ENCODE results near the gene GPC4.
A peak's percentile ranks its signal among the peaks of the same experiment; 100 is the strongest.

Gene GPC4

DNA sequence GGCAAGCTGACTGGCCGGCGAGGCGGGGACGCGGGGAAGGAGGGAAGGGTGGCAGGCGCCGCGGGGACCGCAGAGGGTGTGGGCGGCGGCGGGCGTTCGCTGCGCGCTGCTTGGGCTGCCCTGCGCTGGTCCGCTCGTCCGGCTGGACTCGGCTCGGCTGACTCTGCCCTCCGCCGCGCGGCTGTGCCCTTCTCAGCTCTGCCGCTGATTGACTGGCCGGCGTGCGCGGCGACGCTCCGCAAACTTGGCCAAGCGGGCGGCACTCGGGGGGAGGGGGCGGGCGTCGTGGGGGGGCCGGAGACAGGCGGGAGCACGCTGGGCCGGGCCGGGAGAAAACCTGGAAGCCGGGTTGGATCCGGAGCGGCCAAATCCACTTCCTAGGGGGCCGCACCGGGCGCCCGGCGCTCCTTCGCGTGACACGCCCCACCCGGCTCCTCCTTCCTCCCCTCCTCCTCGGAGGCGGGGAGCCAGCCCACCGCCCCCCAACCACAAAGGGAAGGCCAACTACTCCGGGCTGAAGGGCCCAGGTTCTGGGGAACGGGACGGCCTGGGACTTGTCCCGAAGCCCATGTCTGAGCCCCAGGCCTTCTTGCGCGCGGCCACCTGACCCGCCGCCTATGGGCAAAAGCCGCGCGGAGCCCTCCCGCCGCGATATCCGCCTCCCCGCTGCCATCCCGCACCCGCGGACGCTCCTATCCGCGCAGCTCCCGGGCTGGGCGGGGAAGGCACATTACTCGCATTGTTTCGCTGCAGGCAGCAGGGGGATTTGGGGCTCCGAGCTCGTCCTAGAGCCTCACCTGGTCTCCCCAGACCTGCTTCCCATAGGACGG is at the start of gene GPC4:
TSS of gene GPC4 (minus strand) at position 214 of the 830 bp plus-strand sequence. CDS start 524 bp downstream, outside the sequence.
- DNase-seq (ENCODE audit: low spot score), result peak; percentile 74

DNA sequence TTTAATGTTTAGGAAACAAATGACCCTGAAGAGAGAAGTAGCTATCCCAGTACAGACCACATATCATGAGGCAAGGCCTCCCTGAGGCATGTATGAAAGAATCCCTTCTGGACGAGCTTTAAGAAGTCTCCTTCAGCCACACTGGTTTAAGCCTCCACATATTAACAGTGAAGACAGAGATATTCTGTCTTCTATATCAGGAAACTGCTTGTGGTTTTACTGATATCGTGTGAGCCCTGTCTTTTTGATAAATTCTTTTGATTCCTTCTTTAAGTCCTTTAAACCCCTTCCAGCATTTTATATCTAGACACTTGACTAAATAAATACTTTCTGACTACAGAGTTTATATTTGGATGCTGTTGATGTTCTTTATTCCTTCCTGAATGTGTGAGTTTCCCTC is 45.9 kb upstream of the GPC4 start:
- no peak for DNase-seq (ENCODE audit: low spot score)

DNA sequence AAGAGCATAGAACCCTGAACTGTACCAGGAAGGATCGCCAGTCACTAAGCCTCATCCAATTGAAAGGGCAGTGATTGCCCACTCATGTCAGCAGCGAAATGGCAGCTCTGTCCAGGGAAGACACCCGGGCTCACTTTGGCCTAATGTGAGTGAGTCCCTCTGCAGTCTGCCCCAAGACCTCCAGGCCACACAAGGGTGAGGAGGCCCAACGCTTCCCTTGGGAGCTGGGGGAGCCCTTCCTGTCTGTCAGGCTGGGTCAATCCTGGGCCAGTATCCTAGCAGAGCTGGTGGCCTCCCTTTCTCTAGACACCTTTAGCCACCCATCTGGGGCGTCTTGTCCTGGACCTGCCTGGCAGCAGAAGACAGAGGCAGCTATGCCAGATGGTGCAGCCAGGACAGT is 39.6 kb upstream of the GPC4 start:
- no peak for DNase-seq (ENCODE audit: low spot score)

DNA sequence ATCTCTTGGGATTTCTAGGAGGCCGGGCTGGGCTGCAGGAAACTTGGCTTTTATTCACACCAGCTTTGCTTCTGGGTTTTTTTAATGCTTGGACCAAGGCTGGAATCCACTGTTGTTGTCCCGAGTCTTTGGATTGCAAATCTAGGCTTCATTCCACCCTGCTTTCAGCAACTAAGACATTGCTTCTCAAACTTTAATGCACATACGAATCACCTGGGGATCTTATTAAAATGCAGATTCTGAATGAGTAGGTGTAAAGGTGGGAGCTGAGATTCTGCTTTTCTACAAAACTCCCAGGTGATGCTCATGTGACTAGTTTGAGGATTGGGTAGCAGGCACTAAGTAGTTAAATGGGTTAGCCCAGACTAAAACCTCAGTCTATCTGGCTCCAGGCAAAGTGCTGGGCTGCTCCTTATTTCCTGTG is 39.2 kb upstream of the GPC4 start:
- no peak for DNase-seq (ENCODE audit: low spot score)

DNA sequence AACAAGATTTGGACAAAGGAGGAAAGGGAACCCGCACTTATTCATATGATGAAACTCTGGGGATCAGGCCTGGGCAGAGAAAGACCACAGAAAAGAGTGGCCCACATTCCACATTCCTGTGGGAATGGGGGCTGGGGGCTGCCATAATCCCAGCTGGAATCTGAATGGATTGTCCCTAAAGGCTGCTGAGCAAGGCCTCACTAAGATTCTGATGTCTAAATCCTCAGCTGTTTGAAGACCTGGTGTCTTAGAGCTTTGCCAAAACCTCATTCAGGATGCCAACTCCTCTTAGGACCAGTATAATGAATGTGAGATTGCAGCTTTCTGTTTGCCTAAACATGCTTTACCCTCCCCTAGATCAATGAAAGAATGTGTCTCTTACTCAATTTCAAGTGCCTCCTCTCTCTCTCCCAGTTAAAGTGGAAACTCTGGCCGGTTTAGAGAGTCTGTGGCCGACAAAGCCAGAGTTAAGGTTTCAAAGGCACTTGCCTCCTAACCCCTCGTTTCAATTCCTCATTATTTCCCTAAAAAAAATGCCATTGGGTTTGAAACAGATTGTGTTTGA is 33.3 kb upstream of the GPC4 start:
- DNase-seq (ENCODE audit: low spot score), result peak; percentile 11

DNA sequence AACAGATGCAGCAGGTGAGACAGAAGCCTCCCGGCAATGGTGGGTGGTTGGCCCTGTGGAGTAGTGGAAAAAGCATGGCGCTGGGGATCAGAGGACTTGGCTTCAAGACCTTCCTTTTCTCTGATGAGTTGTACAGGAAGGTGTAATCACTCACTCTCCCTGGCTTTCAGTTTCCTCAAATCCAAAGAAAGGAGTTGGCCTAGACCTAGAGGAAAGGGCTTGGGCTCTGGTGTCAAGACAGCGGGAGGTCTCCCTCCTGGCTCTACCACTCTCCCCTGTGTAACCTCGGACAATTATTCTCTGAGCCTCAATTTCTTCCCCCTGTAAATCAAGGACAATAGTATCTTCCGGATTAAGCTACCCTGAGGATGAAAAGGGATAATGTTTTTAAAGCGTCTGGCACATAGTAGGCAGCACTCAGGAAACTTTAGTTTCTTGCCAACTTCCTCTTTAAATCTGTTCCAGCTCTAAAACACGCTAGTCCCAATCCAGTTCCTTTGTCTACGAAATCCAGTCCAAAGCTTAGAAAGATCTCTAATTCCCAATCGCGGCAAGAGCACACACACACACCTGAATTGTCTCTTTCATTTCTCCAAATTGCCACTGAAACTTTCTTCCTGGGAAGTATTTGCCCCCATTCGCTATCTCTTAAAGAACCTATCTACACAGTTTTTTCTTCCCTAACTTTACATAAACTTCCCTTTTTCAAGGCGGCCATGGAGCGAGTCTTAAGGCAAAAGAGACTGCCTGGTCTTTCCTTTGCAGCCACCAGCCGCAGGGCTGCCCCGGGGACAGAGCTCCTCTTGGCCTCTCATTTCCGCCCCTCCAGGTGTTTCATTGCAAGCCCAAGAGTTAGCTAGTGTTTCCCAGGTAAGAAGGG is 29.9 kb upstream of the GPC4 start:
- DNase-seq (ENCODE audit: low spot score), result no peak

DNA sequence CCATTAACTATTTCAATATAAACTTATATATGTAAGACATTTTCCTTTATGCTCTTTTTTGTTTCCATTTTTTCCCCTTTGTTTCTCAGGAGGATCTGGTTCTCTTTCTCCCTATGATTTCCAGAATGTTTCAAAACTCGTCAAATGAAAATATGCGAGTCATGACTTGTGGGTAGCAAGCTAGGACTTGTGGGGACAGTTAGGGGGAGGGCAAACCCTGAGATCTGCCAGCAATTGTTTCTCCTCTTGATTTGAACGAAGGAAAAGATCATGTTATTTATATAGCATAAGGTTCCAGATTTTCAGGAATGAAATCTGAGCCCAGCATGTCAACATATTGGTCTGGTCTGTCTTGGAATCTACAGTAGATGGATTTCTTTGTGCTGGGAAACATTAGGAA is 28.9 kb upstream of the GPC4 start:
- no peak for DNase-seq (ENCODE audit: low spot score)

DNA sequence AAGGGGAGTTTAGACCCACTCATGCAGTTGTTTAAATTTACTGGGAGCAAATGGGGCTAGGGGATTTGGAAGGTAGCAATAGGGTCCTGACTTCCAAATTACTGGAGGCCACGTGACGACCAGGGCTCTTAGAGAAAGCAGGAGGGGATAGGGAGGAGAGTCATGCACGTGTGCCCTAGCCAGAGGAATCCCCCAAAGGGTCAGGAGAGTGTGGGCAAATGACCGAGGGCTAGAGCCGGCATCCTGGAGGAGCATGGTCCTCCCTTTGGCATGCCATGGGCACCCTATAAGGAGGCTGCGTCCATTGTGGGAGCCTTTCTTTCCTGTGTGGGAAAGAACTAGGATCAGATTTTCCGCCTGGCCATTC is 25.5 kb upstream of the GPC4 start:
- DNase-seq (ENCODE audit: low spot score), result no peak

DNA sequence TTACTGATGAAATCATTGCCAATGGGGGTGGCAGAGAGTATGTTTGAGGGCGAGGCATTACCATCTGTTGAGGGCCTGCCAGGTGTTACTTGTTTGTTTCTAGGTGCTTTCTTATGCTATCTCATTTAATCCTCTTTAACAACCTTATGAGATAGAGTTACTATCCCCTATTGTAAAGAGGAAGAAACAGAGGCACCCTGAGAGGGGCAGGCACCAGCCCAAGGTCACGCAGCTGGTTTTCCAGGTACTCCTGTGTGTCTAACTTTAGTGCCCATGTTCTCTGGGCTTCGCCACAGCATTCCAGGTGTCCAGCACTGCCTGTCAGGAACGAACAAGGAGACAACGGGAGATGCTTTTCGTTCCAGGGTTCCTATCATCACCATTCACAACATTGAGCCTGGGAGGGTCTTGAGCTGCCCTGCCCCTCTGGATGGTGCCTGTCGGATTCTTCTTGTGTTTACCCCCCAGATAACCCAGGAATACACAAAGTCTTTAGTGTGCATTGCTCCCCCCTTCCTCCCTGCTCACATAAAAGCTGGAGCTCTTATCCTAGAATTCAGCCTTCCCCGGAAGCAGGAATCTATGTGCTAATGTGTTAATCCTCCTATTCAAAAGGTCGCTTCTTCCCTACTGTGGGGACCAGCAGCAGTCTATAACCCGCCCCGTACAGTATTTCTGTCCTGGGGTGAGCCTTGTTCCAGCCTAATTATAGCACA is 24.9 kb upstream of the GPC4 start:
- no peak for DNase-seq (ENCODE audit: low spot score)

DNA sequence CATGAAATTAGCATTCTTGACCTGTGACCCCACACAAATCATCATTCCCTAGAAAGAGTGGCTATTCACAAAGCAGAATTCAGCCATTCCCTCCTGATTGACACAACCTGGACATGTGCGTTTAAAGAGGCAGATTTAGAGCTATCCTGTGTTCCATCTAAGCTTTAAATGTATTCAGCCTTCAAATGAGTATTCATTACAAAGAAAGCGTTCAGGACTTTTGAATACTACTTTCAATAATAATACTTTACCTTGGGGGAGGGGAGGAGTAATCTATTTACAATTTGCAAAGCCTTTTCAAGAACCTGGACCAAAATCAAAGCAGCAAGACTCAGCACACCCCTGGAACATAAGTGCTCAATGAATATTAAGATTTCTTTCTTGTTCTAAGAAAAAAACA is 22.5 kb upstream of the GPC4 start:
- no peak for DNase-seq (ENCODE audit: low spot score)

DNA sequence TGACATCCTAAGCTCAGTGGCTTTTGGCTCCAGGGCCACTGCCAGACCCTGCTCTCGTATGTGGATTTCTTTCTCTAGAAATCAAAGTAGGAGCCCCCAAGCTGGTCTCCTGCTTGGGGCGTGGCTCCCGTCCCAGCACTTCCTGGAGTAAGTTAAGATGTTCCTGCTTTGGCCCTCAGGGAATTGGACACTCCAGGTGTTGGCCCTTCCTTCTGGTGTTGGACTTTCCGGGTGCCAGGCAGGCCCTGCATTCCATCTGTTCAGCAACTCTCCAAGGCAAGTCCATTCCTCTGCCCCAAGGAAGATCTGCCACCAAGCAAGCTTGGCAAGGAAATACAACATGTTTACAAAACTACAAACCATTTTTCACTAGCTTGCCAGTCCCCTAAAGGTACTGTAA is 22.1 kb upstream of the GPC4 start:
- DNase-seq (ENCODE audit: low spot score), result no peak

DNA sequence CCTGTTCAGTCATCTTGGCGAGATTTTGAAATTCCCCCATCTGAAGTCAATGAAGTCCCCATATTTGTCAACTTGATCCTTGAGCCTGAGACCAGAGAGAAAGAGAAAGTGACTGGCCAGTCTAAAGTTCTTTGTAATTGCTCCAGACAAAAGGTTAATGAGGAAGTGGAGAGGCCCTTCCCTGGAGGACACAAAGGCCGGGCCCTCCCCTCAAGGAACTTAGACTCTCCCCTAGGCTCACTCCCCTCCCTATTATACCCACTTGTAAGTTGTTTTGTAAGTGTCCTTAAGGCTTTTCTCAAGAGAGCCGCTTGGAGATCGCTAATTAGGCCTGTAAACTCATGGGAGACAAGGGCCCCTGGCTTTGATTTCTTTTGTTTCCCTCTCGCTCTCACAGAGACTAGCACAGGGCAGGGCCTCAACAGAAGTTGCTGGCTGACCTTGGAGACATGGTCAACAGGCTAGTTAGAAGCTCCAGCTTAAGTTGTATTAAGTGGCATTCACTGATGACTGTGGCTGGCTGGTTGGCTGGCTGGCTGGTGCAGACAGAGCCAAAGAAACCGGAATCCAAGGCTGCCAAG is 20.3 kb upstream of the GPC4 start:
- DNase-seq (ENCODE audit: low spot score), result no peak

DNA sequence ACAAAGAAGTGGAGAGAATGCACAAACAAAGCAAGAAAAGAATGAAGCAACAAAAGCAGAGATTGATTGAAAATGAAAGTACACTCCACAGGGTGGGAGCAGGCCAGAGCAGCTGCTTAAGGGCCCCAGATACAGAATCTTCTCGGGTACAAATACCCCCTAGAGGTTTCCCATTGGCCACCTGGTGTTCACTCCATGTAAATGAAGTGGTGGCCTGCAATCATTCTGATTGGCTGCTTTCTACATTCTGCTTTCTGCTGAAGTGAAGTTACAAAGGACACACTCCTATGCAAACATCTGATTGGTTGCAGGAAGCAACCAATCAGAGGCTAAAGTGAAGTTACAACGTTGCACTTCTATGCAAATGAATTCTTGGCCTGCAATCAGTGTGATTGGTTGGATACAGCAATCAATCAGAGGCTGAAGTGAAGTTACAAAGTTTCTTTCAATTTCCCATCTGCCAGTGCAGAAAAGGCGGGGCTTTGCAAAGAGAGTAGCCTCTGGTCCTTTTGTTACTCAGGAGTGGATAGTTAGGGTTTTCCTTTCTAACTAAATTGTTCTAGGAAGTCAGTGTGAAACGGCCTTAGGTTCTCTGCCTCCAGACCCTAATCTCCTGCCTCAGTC is 19.0 kb upstream of the GPC4 start:
- no peak for DNase-seq (ENCODE audit: low spot score)

DNA sequence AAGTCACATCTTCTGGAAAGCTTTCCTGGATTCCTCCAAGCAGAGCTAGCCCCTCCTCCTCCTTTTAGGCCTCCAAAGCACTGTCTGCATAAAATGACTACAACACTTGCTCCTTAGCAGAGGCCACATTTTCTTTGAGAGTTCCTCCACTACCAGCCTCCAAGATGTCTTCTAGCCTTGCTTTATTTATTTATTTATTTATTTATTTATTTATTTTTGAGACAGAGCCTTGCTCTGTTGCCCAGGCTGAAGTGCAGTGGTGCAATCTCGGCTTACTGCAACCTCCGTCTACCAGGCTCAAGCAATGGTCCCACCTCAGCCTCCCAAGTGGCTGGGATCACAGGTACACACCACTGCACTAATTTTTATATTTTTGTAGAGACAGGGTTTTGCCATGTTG is 4.6 kb upstream of the GPC4 start:
- DNase-seq (ENCODE audit: low spot score), result no peak

DNA sequence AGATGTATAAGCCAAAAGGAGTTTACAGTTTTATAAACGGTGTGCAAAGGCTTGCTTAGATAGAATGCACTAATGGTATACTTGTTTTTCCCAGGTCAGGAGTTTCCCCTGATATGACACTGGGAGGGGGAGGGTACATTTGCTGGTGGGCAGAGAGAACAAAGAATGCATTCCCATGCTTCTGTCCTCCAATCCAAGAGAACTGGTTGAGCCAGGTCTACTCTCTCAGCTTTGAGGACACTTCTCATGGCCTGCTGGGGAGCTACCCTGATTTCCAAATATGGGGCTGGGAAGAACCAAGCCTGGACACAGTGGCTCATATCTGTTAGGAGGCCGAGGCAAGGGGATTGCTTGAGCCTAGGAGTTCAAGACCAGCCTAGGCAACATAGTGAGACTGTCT is 3.3 kb upstream of the GPC4 start:
- DNase-seq (ENCODE audit: low spot score), result no peak

DNA sequence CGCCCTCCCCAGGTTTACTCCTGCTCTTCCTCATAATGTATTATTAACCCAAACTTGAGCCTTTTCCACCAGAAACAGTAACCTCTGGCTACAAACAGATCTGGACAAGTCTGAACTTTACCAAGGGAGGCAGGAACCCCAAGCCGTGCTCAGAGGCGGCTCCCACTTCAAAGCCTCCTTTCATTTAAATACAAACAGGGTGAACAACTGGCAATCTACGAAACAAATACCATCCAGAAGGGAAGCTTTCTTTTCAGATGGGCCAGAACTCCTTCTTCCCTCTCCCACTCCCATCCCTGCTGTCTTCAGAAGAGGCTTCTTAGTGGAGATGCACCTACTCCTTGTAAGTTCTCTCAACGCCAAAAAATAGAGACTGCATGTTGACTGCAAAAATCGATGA is 2.1 kb upstream of the GPC4 start:
- DNase-seq (ENCODE audit: low spot score), result no peak

DNA sequence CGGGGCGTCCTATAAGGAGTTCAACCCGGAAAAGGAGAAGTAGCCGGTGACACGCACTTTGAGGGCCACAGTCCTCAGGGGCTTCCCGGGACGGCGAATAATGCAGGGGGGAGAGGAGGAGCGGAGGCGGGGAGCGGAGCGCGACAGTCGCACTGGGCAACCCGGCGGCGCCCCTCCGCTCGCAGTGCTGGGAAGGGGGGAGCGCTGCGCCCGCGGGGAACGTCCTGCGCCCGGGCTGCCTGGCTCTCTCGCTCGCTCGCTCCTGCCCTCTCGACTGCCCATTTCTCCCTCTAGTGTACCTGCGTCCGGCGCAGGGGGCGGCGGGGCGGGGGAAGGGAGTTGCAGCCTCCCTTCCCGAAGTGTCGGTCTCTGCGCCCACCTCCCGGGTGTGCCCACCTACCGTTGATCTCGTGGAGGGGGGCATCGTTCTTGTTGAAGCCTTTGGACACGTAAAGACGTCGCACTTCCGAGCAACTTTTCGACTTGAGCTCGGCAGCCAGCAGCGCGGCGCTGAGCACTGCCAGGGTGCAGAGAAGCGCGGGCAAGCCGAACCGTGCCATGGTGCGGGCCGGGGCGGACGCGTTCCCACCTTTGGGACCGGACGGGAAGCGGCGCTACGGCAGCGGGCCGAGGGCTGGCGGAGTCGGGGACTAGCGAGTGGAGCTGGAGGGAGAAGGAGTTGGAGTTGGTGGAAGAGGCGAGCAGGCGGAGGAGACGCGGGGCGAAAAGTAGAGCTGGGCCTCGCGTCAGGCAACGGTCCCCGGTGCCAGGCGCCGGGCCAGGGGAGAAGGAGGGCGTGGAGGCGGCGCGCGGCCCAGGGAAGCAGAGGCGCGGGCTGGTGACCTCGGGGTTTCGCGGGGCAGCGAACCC is 648 bp downstream of the GPC4 start:
- DNase-seq (ENCODE audit: low spot score), result peak; percentile 23

DNA sequence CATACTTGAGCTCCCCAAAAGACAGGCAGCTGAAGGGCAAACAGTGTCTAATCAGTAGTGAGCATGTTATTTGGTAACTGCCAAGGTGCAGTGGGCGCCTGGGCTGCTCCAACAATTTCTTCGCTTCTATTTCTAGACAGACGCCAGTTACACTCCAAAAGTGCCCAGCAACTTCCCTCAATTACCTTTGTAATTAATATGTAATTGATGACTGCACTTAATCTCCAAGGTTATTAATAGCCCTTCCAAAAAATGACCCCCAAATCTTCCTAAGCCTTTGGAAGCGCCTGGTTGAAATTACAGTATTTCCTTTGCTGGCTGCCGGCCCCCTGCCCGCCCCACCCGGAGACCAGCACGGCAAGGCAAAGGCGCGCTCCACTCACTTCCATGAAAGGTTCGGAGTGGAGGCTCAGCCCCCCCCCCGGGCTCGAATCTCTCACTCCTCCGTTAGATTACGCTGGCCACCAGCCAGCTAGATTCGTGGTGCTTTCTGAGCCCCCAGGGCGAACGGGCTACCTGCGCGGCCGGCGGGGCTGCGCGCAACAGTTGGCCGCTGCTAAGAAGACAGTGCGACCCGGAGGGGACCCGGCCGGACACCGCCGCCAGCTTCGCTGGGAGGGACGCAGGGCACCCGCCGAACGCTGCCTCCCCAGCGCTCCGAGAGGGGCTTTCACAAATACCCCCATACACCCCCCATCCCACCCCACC is 1.9 kb downstream of the GPC4 start:
- no peak for DNase-seq (ENCODE audit: low spot score)

DNA sequence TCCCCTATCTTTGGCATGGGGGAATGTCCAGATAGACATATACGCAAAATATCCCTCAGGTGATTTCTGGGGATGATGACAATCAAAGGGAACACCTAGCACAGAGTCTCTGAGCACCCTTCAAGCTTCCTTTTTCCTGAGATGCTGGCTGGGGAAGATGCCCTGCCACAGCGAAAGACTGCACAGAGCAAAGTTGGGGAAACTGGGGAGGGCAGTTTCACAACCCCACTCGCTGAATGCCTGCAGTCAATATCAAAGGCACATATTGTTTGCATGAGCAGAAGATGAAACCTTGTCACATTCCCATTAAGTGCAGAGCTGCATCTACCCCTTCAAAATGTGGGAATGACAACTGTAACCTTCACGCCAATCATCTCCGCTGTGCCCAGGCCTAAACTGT is 2.6 kb downstream of the GPC4 start:
- DNase-seq (ENCODE audit: low spot score), result no peak

DNA sequence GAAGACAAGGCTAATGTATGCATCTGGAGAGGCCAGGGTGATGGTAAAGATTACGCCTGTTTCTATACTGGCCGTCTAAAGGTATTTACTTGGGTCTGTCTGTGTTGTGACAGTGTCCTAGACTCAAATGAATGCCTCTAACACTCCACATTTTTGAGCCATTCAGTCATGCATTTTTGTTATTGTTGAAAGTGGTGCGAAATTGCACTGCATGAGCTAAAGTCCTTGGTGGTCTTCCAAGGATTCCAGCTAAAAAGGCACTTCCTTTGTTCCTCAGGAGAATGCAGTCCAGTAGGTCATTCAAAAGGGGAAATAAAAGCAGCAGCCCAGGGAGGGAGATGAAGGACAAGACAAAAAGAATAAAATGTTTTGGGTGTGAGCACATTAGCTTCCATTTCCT is 3.0 kb downstream of the GPC4 start:
- peak; percentile 56 for DNase-seq (ENCODE audit: low spot score)

Measured in AG20443 (cell line).